ENCODE measurements around the gene KBTBD7. TPM values are rescaled to one million over a fixed set of nuclear protein-coding genes. Genes with fewer than 3 reads are reported as not detected.
"Not testable (repeated sequence)": the region's sequence is repeated elsewhere in the genome, so short reads cannot be mapped to it uniquely, and the experiment has no call there.

The KBTBD7 gene
- polyA plus RNA-seq, 1 donor from 2014 or later, result 4.3 TPM

DNA sequence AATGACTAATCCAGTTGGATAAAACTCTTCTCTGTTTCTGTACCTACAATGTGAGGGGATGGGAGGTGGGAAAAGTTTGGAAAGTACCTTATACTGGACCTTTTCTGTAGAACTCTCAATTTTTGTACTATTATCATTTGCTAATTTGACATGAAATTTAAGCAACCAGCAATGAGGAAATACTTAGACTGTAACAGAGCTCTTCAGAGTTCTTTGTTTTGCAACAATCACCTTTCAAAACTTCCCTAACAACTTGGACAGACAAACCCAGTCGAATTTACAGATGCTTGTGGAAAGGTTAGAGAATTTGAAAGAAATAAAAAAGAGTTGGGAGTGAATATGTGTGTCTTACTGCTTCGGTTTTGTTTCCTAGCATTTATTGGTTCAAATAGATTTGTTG is 16.8 kb downstream of the KBTBD7 start:
- Mint-ChIP-seq H3K4me1 (peaks cover 0 to 2% (median 0%) of the 10 kb centered on the region in 3 donors), H3K9me3 (peaks cover 5 to 21% (median 7%) of the 10 kb centered on the region in 3 donors), H3K27me3 (no peaks in the 10 kb centered on the region), H3K36me3 (peaks cover 15% of the 10 kb centered on the region), H3K27ac (no peak overlapping the region), H3K4me3 (no peak overlapping the region)

DNA sequence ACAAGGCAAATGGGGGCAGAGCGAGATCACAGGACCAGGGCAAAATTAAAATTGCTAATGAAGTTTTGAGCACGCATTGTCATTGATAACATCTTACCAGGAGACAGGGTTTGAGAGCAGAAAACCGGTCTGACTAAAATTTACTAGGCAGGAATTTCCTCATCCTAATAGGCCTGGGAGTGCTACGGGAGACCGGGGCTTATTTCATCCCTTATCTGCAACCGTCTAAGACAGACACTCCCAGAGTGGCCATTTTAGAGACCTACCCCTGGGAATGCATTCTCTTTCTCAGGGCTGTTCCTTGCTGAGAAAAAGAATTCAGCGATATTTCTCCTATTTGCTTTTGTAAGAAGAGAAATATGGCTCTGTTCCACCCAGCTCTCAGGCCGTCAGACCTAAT is 18.8 kb downstream of the KBTBD7 start:
- H3K4me1 Mint-ChIP-seq, H3K4me3 Mint-ChIP-seq, H3K27ac Mint-ChIP-seq, H3K27me3 Mint-ChIP-seq: not testable (repeated sequence)
- H3K9me3 Mint-ChIP-seq, result peaks cover 5 to 21% (median 7%) of the 10 kb centered on the region in 3 donors
- peaks cover 17% of the 10 kb centered on the region for H3K36me3 Mint-ChIP-seq

DNA sequence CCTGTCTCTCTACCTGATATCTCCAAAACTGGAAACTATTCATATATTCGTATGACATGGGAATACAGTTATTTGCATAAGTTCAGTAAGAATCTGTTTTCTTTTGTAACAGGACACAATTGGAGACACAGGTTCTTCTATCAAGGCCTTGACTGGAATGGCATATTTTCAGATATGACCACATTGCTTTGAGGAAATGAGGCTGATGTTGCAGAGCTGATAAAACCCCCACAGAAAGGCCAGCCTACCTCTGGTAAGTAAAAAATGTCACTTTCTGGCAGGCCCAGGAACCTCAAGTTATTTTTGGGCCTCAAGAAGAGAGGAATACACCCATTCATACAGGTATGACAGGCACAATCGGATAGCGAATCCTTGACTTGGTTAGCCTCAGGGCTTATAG is 32.2 kb downstream of the KBTBD7 start:
- H3K27ac Mint-ChIP-seq, result no peak overlapping the region
- peaks cover 9% of the 10 kb centered on the region for H3K36me3 Mint-ChIP-seq
- no peaks in the 10 kb centered on the region for H3K4me1 Mint-ChIP-seq
- no peak overlapping the region for H3K4me3 Mint-ChIP-seq
- H3K9me3 Mint-ChIP-seq, result peaks cover 0 to 2% (median 0%) of the 10 kb centered on the region in 3 donors
- H3K27me3 Mint-ChIP-seq, result no peaks in the 10 kb centered on the region

DNA sequence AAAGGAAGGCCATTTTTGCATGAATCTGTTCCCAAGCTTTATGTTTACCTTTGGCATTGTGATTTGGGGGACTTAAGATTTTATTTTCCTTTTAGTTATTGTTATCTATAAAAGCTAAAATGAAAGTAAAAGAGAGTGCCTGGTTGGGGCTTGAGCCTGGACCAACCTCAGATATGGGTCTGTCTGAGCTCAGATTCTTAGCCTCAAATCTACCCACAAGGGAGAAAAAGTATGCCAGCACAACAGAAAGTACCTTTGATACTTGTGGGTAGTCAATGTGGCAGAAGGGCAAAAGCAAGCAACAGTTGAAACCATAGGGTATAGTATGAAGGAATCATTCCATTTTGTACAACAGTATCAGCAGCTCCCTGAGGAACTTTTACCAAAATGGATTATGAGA is 35.2 kb downstream of the KBTBD7 start:
- Mint-ChIP-seq H3K9me3 (peaks cover 0 to 2% (median 0%) of the 10 kb centered on the region in 3 donors), H3K4me1 (no peaks in the 10 kb centered on the region), H3K4me3 (no peak overlapping the region), H3K27ac (no peak overlapping the region), H3K36me3 (peaks cover 9% of the 10 kb centered on the region), H3K27me3 (no peaks in the 10 kb centered on the region)

DNA sequence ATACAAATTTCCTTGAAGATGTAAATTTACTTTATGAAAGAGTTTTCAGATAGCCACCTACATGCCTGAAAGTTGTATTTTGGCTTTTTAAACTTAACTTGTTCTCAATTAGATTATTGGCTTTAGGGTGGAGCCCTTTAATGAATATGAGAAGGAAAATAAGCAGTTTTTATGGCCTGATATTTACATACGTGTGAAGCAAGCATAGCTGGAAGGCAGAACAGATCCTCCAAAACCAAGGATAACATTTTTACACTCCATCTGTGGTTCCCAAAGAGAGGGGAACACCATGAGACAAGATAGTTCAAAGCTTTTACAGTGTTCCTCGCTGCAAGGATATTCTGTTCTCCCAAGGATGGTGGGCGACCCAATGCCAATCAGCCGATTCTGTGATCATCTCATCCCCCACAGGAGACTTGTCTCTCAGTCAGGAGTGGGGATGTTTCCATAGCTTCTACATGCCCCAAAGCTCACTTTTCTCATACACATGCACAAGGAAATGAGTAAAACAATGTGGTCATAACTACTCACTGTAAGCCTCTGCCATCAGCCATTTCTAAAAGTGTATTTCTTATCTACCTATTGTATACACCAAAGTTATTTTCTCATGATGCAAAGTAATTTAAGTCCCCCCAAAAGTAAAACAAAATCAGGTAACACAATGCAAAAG is 37.2 kb downstream of the KBTBD7 start:
- Mint-ChIP-seq H3K4me3 (no peak overlapping the region), H3K9me3 (peaks cover 2 to 8% (median 4%) of the 10 kb centered on the region in 3 donors), H3K27ac (no peak overlapping the region), H3K27me3 (no peaks in the 10 kb centered on the region), H3K4me1 (no peaks in the 10 kb centered on the region), H3K36me3 (peaks cover 7% of the 10 kb centered on the region)

DNA sequence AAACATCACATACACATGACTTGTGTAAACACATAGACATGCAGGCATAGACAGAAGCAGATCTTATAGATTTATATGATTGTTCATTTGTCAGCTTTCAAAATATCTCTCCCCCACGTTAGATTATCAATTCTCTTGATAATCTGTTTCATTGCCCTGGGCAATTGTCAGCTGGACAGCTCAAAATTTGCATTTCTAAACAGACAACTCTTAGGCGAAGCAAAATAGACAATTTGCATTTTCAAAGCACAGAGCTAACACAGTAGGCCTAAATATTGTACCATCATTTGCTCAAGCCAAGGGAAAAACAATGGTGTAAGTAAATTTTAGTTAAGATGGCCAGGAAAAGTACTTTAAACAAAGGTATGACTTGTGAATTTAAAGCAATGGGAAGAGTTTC is 37.7 kb downstream of the KBTBD7 start:
- Mint-ChIP-seq H3K9me3 (peaks cover 4 to 11% (median 10%) of the 10 kb centered on the region in 3 donors), H3K4me3 (no peak overlapping the region), H3K27ac (no peak overlapping the region)

DNA sequence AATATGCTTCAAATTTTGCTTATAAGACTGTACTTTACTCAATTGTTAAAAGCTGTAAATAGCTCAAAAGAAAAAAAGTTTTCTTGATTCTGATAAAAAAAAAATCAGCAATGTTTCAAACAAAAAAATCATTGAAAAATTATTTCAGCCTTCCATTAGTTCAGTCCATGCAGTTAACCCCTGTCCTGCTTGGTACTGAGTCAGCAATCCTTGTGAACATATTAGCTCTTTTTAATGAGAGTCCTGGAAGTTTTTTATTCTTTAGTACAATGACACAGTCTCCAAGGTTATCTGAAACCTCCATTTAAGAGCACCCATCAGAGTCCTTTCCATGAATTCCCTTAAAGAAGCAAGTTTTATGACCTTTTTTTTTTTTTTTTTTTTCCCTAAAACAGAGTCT is 40.3 kb downstream of the KBTBD7 start:
- Mint-ChIP-seq H3K27me3 (no peaks in the 10 kb centered on the region), H3K9me3 (peaks cover 16 to 36% (median 24%) of the 10 kb centered on the region in 3 donors), H3K36me3 (peaks cover 13% of the 10 kb centered on the region), H3K27ac (no peak overlapping the region), H3K4me3 (no peak overlapping the region), H3K4me1 (no peaks in the 10 kb centered on the region)

More for the DNA sequence above, 37.7 kb downstream of the KBTBD7 start:
- Mint-ChIP-seq H3K27me3 (no peaks in the 10 kb centered on the region), H3K36me3 (peaks cover 9% of the 10 kb centered on the region), H3K4me1 (no peaks in the 10 kb centered on the region)

DNA sequence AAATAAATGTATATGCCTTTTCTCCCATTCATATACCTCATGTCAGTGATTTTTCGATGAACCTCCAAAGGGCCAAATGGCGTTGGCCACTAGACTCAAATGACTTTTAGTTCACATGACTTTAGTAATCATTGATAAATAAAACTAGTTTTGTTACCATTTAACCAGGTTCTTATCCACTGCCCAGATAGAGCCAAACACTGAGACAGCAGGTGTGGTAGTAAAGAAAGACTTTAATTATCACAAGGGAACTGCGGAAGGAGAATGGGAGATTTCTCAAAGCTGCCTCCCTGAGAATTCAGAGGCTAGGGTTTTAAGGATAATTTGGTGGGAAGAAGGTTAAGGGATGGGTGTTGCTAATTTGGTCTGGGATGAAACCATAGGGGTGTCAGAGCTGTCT is 42.4 kb downstream of the KBTBD7 start:
- peaks cover 21 to 52% (median 38%) of the 10 kb centered on the region in 3 donors for H3K9me3 Mint-ChIP-seq
- no peaks in the 10 kb centered on the region for H3K27me3 Mint-ChIP-seq
- H3K4me1 Mint-ChIP-seq, result no peaks in the 10 kb centered on the region
- H3K36me3 Mint-ChIP-seq, result peaks cover 20% of the 10 kb centered on the region
- H3K27ac Mint-ChIP-seq, result no peak overlapping the region
- no peak overlapping the region for H3K4me3 Mint-ChIP-seq

DNA sequence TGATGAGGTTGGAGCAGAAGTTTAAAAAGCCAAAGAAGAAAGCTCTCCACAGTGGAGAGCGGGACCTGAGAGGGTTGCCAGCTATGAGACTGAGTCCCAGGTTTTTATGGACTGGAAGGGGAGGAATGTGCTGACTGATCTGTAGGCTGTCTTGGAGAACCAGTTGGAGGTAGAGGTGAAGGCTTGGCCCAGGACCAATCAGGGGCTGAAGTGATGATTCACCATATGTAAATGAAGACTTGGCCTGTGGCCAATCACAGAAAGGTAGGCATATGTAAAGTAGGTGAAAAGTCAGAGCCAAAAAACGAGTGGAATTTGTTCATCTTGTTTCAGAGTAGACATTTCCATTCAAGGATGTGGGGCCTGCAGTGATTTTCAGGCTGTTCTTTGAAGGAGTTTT is 44.3 kb downstream of the KBTBD7 start:
- Mint-ChIP-seq H3K4me3 (no peak overlapping the region), H3K36me3 (peaks cover 18% of the 10 kb centered on the region), H3K9me3 (peaks cover 21 to 65% (median 38%) of the 10 kb centered on the region in 3 donors), H3K4me1 (no peaks in the 10 kb centered on the region), H3K27ac (peak overlapping the region in 1 of 3 donors; percentile 6), H3K27me3 (no peaks in the 10 kb centered on the region)

DNA sequence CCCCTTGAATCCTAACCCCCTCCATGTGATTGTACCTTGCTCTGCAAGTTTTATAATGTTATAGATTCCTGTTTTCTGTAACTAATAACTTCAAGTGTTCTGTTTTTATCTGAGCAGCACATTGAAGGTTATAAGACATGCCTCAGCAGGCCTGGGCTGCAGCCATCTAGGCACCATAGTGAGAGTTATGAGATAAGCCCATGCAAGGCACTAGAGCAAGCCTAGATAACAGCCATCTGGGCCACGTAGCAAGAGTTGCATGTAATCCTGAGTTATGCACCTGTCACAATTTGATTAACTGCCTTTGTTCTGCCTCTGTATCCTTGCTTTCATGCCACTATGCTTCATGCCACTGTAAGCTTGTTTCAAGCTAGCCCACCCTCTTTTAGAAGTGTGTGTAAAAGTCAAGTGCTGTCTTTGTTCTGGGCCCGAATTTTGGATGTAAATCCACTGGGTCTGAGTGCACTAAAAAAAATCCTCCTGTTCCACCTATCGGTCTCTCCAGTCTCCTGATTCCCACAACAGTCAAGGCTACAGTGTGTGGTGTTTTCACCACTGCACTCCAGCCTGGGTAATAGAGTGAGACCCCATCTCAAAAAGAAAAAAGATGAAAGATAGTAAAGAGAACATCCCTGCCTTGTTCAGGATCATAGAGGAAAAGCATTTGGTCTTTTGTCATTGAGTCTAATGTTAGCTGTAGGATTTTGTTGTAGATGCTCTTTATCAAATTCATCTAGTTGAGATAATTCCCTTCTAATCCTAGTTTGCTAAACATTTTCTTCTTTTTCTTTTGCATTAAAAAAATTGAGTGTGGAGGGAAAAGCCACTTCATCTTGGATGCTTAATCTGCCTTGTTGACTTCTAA is 45.7 kb downstream of the KBTBD7 start:
- H3K4me1 Mint-ChIP-seq, result no peaks in the 10 kb centered on the region

DNA sequence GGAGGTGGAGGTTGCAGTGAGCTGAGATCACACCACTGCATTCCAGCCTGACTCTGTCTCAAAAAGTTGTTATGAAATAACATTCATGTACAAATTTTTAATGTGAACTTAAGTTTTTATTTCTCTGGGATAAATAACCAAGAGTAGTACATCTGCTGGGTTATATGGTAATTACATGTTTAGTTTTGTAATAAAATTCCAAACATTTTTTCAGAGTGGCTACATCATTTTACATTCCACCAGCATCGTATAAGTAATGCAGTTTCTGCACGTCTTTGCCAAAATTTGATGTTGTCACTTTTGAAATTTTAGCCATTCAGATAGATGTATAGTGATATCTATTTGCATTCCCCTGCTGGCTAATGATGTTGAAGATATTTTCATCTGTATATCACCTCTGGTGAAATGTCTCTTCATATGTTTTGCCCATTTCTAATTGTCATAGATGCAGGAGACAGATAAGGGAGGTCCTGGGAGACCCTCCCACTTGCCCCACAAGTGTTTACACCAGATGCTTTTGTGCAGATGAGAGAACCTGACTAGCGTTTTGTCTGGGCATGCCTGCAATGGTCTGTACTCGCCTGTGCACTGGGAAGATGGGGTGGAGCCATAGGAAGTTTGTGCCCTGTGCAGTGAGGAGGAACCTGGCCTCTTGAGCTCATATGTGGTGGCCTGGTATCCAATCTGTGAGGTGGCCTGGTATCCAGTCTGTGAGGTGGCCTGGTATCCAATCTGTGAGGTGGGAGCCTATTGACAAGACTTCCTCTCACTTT is 49.0 kb downstream of the KBTBD7 start:
- Mint-ChIP-seq H3K9me3 (peaks cover 14 to 42% (median 25%) of the 10 kb centered on the region in 3 donors), H3K27ac (peak overlapping the region in 1 of 3 donors; percentile 35), H3K27me3 (no peaks in the 10 kb centered on the region), H3K36me3 (peaks cover 11% of the 10 kb centered on the region), H3K4me3 (no peak overlapping the region), H3K4me1 (no peaks in the 10 kb centered on the region)

More for the DNA sequence above, 45.7 kb downstream of the KBTBD7 start:
- Mint-ChIP-seq H3K9me3 (peaks cover 21 to 65% (median 37%) of the 10 kb centered on the region in 3 donors), H3K27me3 (no peaks in the 10 kb centered on the region), H3K27ac (peak overlapping the region in 2 of 3 donors; percentile 23 to 84), H3K4me3 (peak overlapping the region in 2 of 4 donors; percentile 73 to 79), H3K36me3 (peaks cover 18% of the 10 kb centered on the region)

DNA sequence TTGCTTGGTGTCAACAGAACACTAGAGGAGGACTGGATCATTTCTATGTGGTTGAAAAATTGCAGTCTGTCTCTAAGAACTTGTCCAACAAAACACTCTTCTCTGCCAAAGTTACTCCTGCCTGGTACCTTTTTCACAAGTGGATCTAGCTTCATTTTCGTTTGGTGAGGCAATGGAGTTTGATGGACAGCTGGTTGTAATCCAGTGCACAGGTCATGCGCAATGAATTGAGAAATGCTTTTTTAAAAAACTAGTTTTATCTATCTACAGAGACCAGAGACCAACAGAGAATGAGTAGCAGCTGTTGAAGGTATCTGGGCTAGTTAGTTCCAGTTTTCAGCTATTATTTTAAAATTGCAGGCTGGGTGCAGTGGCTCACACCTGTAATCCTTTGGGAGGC is 49.8 kb downstream of the KBTBD7 start:
- peaks cover 8 to 35% (median 19%) of the 10 kb centered on the region in 3 donors for H3K9me3 Mint-ChIP-seq
- H3K4me3 Mint-ChIP-seq, result no peak overlapping the region
- peaks cover 2 to 4% (median 3%) of the 10 kb centered on the region in 3 donors for H3K4me1 Mint-ChIP-seq
- H3K36me3 Mint-ChIP-seq, result peaks cover 11% of the 10 kb centered on the region
- peak overlapping the region in 1 of 3 donors; percentile 35 for H3K27ac Mint-ChIP-seq
- no peaks in the 10 kb centered on the region for H3K27me3 Mint-ChIP-seq
